SH-SY5Y (cell line): ENCODE data around the gene JMJD4.

Experiments used
- GATA2 ChIP-seq: IDR thresholded peaks from 2 replicates; pipeline ENCODE4 v1.6.1; 2011; ENCODE audit warnings: mild to moderate bottlenecking, low read depth, low read length
- GATA3 ChIP-seq: IDR thresholded peaks from 2 replicates; pipeline ENCODE4 v1.6.1; 2011; ENCODE audit warnings: low read depth, mild to moderate bottlenecking, low read length, moderate library complexity

DNA sequence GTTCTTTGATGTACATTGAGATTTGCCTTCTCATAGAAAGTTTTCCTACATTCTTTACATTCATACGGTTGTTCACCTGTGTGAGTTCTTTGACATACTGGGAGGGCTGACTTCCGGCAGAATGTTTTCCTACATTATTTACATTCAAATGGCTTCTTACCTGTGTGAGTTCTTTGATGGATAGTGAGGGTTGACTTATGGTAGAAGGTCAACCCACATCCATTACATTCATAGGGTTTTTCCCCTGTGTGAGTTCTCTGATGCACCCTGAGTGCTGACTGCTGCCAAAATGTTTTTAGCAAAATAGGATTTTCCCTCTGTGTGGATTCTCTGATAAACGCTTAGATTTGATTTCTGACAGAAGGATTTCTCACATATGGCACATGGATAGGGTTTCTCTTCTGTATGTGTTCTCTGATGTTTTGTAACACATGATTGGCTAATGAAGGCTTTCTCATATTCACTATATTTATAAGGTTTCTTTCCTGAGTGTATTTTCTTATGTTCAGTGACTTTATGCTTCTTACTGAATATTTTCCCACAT, 37.7 kb downstream of the JMJD4 start:
- TF ChIP-seq GATA3 (no peak), GATA2 (no peak)
